Panc1 (cell line): ENCODE data around the gene ABLIM2.

ENCODE experiments used
- CTCF ChIP-seq: fragments of 450-650 bp; IDR thresholded peaks from 2 replicates; pipeline ENCODE4 v1.5.1; 2017; ENCODE audit warnings: mild to moderate bottlenecking
- POLR2AphosphoS5 ChIP-seq: IDR thresholded peaks from 2 replicates; pipeline ENCODE4 v1.6.1; 2012; ENCODE audit warnings: mild to moderate bottlenecking, low read depth, low read length, moderate library complexity
- REST ChIP-seq, 2 experiments: IDR thresholded peaks; 2 replicates each; pipeline ENCODE4 v1.6.1; 2011 to 2012; ENCODE audit warnings: low read depth in 2 of 2, control low read depth in 1 of 2, low read length in 1 of 2, mild to moderate bottlenecking in 1 of 2, moderate library complexity in 1 of 2; ENCODE audit not compliant: insufficient read depth in 1 of 2
- SIN3A ChIP-seq: IDR thresholded peaks from 2 replicates; pipeline ENCODE4 v1.6.1; 2012; ENCODE audit warnings: low read depth, mild to moderate bottlenecking, low read length, moderate library complexity, borderline replicate concordance; ENCODE audit not compliant: insufficient read depth
- TCF7L2 ChIP-seq: IDR thresholded peaks from 2 replicates; pipeline ENCODE4 v1.6.1; 2011; ENCODE audit warnings: mild to moderate bottlenecking, low read depth, low read length, inconsistent platforms

GRCh38 chr4:8143392-8144140 lies 15.0 kb downstream of the ABLIM2 start:
- TF ChIP-seq CTCF (no peak), SIN3A (no peak), POLR2AphosphoS5 (no peak), REST (IDR thresholded peaks at IDR 0.05; ENCODE audit: insufficient read depth in 1 of 2, low read depth in 2 of 2, low read length in 1 of 2) (no peak), TCF7L2 (no peak)
